ENCODE results near the gene ADAMTS13. TPM values are rescaled to one million over a fixed set of nuclear protein-coding genes. Genes with fewer than 3 reads are reported as not detected.

The ADAMTS13 gene
- total RNA-seq, 4 donors from 2014 or later = 0.94 to 2.7 (median 2.1) TPM

GRCh38 chr9:133405508-133406438, 16.4 kb upstream of the ADAMTS13 start:
- H3K4me1 ChIP-seq = peaks cover 0 to 15% (median 0%) of the 10 kb centered on the region in 3 donors
- H3K4me3 ChIP-seq = no peak overlapping the region
- ATAC-seq = no peak
- no peaks in the 10 kb centered on the region for H3K27me3 ChIP-seq
- 60 to 94% methylated on average over 2 to 3 of the region's 19 CpGs for WGBS, 2 donors (ENCODE audit: low coverage in 1 of 2)
- H3K27ac ChIP-seq = peak overlapping the region in 1 of 4 donors; percentile 38
- H3K36me3 ChIP-seq = peaks cover 0 to 80% of the 10 kb centered on the region in 2 donors
- no peaks in the 10 kb centered on the region for H3K9me3 ChIP-seq
- no peak for TF ChIP-seq CTCF (IDR thresholded peaks at IDR 0.05)
- TF ChIP-seq POLR2AphosphoS5 (IDR thresholded peaks at IDR 0.05) = no peak
- no peak for TF ChIP-seq EP300 (IDR thresholded peaks at IDR 0.05)
- no peak for TF ChIP-seq POLR2A (IDR thresholded peaks at IDR 0.05)

- peaks cover 0 to 90% of the 10 kb centered on the region in 2 donors for H3K36me3 ChIP-seq
These were observed 15.5 kb upstream of the ADAMTS13 start for GRCh38 chr9:133406480-133407307.

GRCh38 chr9:133408042-133408441, 14.1 kb upstream of the ADAMTS13 start:
- TF ChIP-seq POLR2AphosphoS5 (IDR thresholded peaks at IDR 0.05) = no peak
- no peak for TF ChIP-seq CTCF (IDR thresholded peaks at IDR 0.05)
- TF ChIP-seq EP300 (IDR thresholded peaks at IDR 0.05) = no peak
- no peak for TF ChIP-seq POLR2A (IDR thresholded peaks at IDR 0.05)
- no peak for ATAC-seq
- Histone ChIP-seq H3K27me3 (no peaks in the 10 kb centered on the region), H3K4me3 (no peak overlapping the region), H3K4me1 (peaks cover 0 to 15% (median 0%) of the 10 kb centered on the region in 3 donors), H3K36me3 (peaks cover 0 to 92% of the 10 kb centered on the region in 2 donors), H3K27ac (no peak overlapping the region), H3K9me3 (no peaks in the 10 kb centered on the region)
- WGBS, 2 donors (ENCODE audit: low coverage in 1 of 2) = no CpG with 5 or more reads among the region's 1 CpG

More at GRCh38 chr9:133406480-133407307, 15.5 kb upstream of the ADAMTS13 start:
- peak; percentile 88 for ATAC-seq
- Histone ChIP-seq H3K27me3 (no peaks in the 10 kb centered on the region), H3K4me3 (no peak overlapping the region), H3K4me1 (peaks cover 0 to 15% (median 0%) of the 10 kb centered on the region in 3 donors), H3K27ac (peak overlapping the region in 1 of 4 donors; percentile 25), H3K9me3 (no peaks in the 10 kb centered on the region)
- WGBS, 2 donors (ENCODE audit: low coverage in 1 of 2) = 30 to 71% methylated on average over 2 to 5 of the region's 24 CpGs
- no peak for TF ChIP-seq POLR2AphosphoS5 (IDR thresholded peaks at IDR 0.05)
- peak in 3 of 4 experiments; percentile 89 to 91 (median 91) for TF ChIP-seq CTCF (IDR thresholded peaks at IDR 0.05)
- TF ChIP-seq POLR2A (IDR thresholded peaks at IDR 0.05) = no peak

- Histone ChIP-seq H3K4me3 (no peak overlapping the region), H3K36me3 (peaks cover 0 to 58% of the 10 kb centered on the region in 2 donors), H3K27me3 (no peaks in the 10 kb centered on the region), H3K27ac (no peak overlapping the region), H3K4me1 (peaks cover 0 to 44% (median 13%) of the 10 kb centered on the region in 3 donors), H3K9me3 (no peaks in the 10 kb centered on the region)
- TF ChIP-seq POLR2A (IDR thresholded peaks at IDR 0.05) (no peak), POLR2AphosphoS5 (IDR thresholded peaks at IDR 0.05) (no peak), CTCF (IDR thresholded peaks at IDR 0.05) (no peak), EP300 (IDR thresholded peaks at IDR 0.05) (no peak)
- 71 to 83% methylated on average over 1 of the region's 1 CpG for WGBS, 2 donors (ENCODE audit: low coverage in 1 of 2)
- ATAC-seq = no peak
These were observed 7.0 kb upstream of the ADAMTS13 start for GRCh38 chr9:133415170-133415569.

All from gastroesophageal sphincter (tissue), 4 donors.